Measurements from ENCODE around the gene ST3GAL3. TPM values are rescaled to one million over a fixed set of nuclear protein-coding genes. Genes with fewer than 3 reads are reported as not detected.
A peak's percentile ranks its signal among the peaks of the same experiment; 100 is the strongest.

The ST3GAL3 gene
- polyA plus RNA-seq, 1 donor (not counting 4 experiments of a cell fraction or from before 2014, with no cell fraction given) = 10.0 TPM

GRCh38 chr1:43797891-43798290 is 90.6 kb downstream of the ST3GAL3 start:
- no peak overlapping the region for H3K4me2 ChIP-seq (ENCODE audit: control insufficient read depth, extremely low read depth, insufficient read depth, low read depth, low read length)
- no peaks in the 10 kb centered on the region for H3K27me3 ChIP-seq (ENCODE audit: control insufficient read depth, extremely low read depth, insufficient read depth, low read length)
- H3K27ac ChIP-seq (ENCODE audit: control insufficient read depth, insufficient read depth, low read length) = no peak overlapping the region
- no peaks in the 10 kb centered on the region for H4K20me1 ChIP-seq (ENCODE audit: control insufficient read depth, extremely low read depth, insufficient read depth, low read length)
- H3K79me2 ChIP-seq (ENCODE audit: control insufficient read depth, insufficient read depth, low read length) = no peaks in the 10 kb centered on the region
- H3K36me3 ChIP-seq (ENCODE audit: control insufficient read depth in 2 of 2, extremely low read depth in 1 of 2, insufficient read depth in 2 of 2, low read length in 2 of 2) = peaks cover 0 to 6% of the 10 kb centered on the region in 2 experiments
- dilution Hi-C loops (cut with MboI; ENCODE audit: extremely low pct_ligation_motif_present, low sequenced_read_pairs) = no loop called here
- H2AFZ ChIP-seq (ENCODE audit: control insufficient read depth, low read length) = no peak overlapping the region
- H3K9me1 ChIP-seq (ENCODE audit: control insufficient read depth, extremely low read depth, insufficient read depth, low read length) = no peaks in the 10 kb centered on the region
- FAIRE-seq (no peak), DNase-seq (ENCODE audit: low read depth, low spot score) (no peak)
- H3K4me1 ChIP-seq (ENCODE audit: control insufficient read depth, extremely low read depth, insufficient read depth, low read length) = peaks cover 34% of the 10 kb centered on the region
- TF ChIP-seq CTCF (optimal IDR thresholded peaks at IDR 0.05 in 1 of 3, IDR thresholded peaks at IDR 0.05 in 1 of 3, conservative IDR thresholded peaks at IDR 0.05 in 1 of 3; ENCODE audit: extremely low read depth in 1 of 3, insufficient read depth in 2 of 3, low read length in 3 of 3) (no peak), EZH2 (IDR thresholded peaks at IDR 0.05; ENCODE audit: low read length) (no peak)
- H3K9me3 ChIP-seq (ENCODE audit: control insufficient read depth, low read depth, low read length) = no peaks in the 10 kb centered on the region
- no peak overlapping the region for H3K4me3 ChIP-seq (ENCODE audit: control insufficient read depth in 2 of 3, extremely low read depth in 1 of 3, insufficient read depth in 2 of 3, low read depth in 1 of 3, low read length in 3 of 3)
- no peak overlapping the region for H3K9ac ChIP-seq (ENCODE audit: control insufficient read depth, extremely low read depth, insufficient read depth, low read length)

GRCh38 chr1:43799656-43800635 is 92.6 kb downstream of the ST3GAL3 start:
- no peak overlapping the region for H2AFZ ChIP-seq (ENCODE audit: control insufficient read depth, low read length)
- no peak overlapping the region for H3K4me2 ChIP-seq (ENCODE audit: control insufficient read depth, extremely low read depth, insufficient read depth, low read depth, low read length)
- TF ChIP-seq EZH2 (IDR thresholded peaks at IDR 0.05; ENCODE audit: low read length) = no peak
- no peak for TF ChIP-seq CTCF (optimal IDR thresholded peaks at IDR 0.05 in 1 of 3, IDR thresholded peaks at IDR 0.05 in 1 of 3, conservative IDR thresholded peaks at IDR 0.05 in 1 of 3; ENCODE audit: extremely low read depth in 1 of 3, insufficient read depth in 2 of 3, low read length in 3 of 3)
- no peaks in the 10 kb centered on the region for H3K9me3 ChIP-seq (ENCODE audit: control insufficient read depth, low read depth, low read length)
- peaks cover 37% of the 10 kb centered on the region for H3K4me1 ChIP-seq (ENCODE audit: control insufficient read depth, extremely low read depth, insufficient read depth, low read length)
- H3K27ac ChIP-seq (ENCODE audit: control insufficient read depth, insufficient read depth, low read length) = peak overlapping the region; percentile 59
- no peaks in the 10 kb centered on the region for H4K20me1 ChIP-seq (ENCODE audit: control insufficient read depth, extremely low read depth, insufficient read depth, low read length)
- DNase-seq (ENCODE audit: low read depth, low spot score) (no peak), FAIRE-seq (no peak)
- H3K27me3 ChIP-seq (ENCODE audit: control insufficient read depth, extremely low read depth, insufficient read depth, low read length) = no peaks in the 10 kb centered on the region
- H3K9me1 ChIP-seq (ENCODE audit: control insufficient read depth, extremely low read depth, insufficient read depth, low read length) = peaks cover 3% of the 10 kb centered on the region
- dilution Hi-C loops (cut with MboI; ENCODE audit: extremely low pct_ligation_motif_present, low sequenced_read_pairs) = no loop called here
- no peak overlapping the region for H3K4me3 ChIP-seq (ENCODE audit: control insufficient read depth in 2 of 3, extremely low read depth in 1 of 3, insufficient read depth in 2 of 3, low read depth in 1 of 3, low read length in 3 of 3)
- H3K36me3 ChIP-seq (ENCODE audit: control insufficient read depth in 2 of 2, extremely low read depth in 1 of 2, insufficient read depth in 2 of 2, low read length in 2 of 2) = peaks cover 0 to 11% of the 10 kb centered on the region in 2 experiments
- H3K79me2 ChIP-seq (ENCODE audit: control insufficient read depth, insufficient read depth, low read length) = no peaks in the 10 kb centered on the region
- H3K9ac ChIP-seq (ENCODE audit: control insufficient read depth, extremely low read depth, insufficient read depth, low read length) = no peak overlapping the region

Measured in keratinocyte (primary cell).